GM12878 (cell line): ENCODE results near the gene BBS1.

Experiments used
- CTCF ChIP-seq, 3 experiments: IDR thresholded peaks in 2 of 3; conservative IDR thresholded peaks in 1 of 3; 2 replicates each; pipeline ENCODE4 v1.5.1; 2011; ENCODE audit warnings: low read depth in 3 of 3, low read length in 3 of 3, mild to moderate bottlenecking in 3 of 3, control low read depth in 2 of 3, moderate library complexity in 2 of 3, inconsistent platforms in 1 of 3, mixed read lengths in 1 of 3; ENCODE audit not compliant: control insufficient read depth in 2 of 3, insufficient read depth in 1 of 3; ENCODE audit errors: extremely low read depth in 1 of 3
- JUND ChIP-seq: IDR thresholded peaks from 2 replicates; pipeline ENCODE4 v1.6.1; 2012; ENCODE audit warnings: low read depth, mild to moderate bottlenecking, low read length, improper control_type of control experiment, moderate library complexity
- MAX ChIP-seq: IDR thresholded peaks from 2 replicates; pipeline ENCODE4 v1.6.1; 2012; ENCODE audit warnings: low read depth, low read length, improper control_type of control experiment

- TF ChIP-seq CTCF (IDR thresholded peaks at IDR 0.05 in 2 of 3, conservative IDR thresholded peaks at IDR 0.05 in 1 of 3; ENCODE audit: control insufficient read depth in 2 of 3, extremely low read depth in 1 of 3, insufficient read depth in 1 of 3, low read depth in 3 of 3, low read length in 3 of 3) (no peak), JUND (no peak), MAX (no peak)
These were observed 15.5 kb upstream of the BBS1 start for GRCh38 chr11:66494935-66495334.
